SW480 (cell line): ENCODE measurements around the gene RASSF5.

Experiments used
- DNase-seq: peaks from one replicate; pipeline ENCODE4 v3.0.0-alpha.2; 2016; ENCODE audit warnings: low spot score

RASSF5 gene

DNA sequence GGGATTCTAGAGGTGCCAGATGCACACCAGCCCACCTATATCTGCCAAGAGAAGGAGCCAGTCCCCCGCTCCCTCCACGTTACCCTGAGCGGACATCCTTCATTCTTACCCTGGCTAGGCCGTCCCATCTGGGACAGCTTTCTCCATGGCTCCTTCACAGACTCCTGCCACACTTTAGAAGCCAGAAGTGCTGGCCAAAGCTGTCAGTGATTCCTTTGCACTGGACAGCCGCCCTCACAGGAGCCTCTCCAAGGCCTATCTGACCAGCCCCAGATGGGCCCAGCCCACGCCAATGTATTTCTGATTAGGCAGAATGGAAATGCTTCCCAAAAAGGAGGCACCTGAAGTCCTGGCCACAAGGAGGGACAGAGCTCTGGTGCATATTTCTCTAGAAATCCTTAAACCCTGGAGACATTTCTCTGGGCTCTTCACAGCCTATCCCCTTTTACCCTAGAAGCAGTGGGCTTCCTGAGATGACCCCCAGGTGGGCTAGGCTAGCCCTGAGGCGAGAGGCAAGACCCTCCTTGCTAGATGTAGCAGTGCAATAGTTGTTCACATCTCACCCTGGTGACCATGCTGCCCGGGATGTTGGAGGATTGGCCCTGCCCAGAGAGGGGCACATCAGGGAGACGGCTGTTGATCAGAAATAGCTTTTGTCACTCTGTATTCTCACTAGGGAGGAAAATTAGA lies 44.1 kb downstream of the RASSF5 start:
- DNase-seq, result no peak

DNA sequence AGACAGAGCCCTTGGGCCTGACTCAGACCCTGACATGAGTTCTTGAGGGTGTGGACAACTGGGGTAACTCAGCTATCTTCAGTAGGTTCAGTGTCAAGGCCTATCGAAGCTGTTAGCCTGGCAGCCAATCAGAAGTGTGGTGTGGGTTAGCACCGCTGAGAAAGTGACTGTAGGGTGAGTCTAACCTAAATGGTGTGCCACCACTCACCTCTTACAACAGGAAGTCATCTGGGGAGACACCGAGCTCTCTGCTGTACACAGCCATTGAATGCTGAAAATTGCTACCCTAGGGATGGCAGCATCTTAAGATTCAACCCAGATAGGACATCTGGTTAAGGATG lies 44.6 kb downstream of the RASSF5 start:
- DNase-seq, result no peak

DNA sequence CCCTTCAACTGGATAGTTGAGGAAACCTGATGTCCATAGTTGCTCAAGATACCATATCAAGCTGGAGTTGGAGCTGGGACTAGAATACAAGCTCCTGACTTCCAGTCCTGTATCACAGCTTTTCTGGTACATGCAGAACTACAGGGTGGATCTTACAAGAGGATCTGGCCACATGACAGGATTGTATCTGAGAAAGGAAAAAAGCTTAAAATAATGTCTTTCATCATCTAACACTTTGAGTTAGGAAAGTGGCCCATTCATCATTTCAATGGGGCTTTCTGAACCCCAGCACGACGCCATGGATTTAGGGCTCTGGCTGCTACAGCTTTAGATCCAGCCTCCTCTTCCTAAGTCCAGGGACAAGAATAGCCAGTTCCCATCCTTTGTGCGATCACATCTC lies 46.9 kb downstream of the RASSF5 start:
- DNase-seq, result no peak

DNA sequence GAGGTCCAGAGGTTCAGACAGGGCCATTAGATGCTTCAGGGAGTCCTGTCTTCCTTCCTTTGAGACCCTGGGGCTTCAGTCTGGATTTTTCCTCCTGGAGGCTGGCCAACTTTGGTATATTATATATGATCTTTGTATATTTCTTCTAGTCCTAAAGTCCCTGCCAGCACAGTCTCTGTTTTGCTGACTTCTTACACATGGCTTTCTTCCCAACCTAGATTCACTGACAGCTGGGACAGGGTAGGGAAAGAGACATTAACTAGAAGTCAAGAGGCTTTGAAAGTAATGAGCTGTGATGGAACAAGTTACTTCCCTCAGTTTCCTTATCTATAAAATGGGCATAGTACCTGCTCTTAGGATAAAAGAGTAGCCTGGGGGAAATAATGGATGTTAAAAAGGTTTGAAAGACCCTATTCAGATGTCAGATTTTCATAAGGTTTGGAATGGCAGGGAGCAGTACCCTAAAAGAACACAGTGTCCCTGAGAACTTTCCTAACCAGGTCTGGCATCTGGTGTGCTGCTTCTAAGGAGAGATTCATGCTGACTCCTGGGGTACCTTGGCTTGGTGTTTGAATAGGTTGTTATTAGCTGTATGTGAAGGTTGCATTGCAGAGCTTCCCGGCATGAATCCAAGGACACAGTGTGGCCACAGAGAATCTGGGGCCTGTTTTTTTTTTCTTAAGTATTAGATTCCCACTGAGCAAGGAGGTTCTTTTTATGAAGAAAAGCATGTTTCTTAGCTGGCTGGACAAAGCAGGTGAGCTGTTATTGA lies 47.6 kb downstream of the RASSF5 start:
- no peak for DNase-seq

DNA sequence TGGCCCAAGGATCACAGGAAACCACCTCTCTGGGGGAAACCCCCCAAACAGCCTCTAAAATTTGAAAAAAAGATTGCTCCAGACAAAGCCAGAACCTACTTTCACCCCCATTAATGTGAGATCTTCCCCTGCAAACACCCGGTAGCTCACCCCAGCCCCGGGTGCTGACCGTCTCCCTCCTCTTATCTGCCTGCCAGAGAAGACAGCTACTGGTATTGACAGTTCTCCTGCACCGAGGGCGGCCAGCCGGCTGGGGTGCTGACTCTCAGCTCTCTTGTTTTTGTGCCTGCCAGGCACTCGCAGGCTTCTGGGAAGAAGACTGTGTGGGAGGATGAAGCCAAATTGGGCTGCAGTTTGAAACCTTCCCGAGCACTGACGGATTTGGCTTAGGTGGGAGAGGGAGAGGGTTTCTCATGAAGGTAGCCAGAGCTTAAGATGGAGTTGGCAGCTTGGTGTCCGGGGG lies 48.2 kb downstream of the RASSF5 start:
- DNase-seq, result no peak

DNA sequence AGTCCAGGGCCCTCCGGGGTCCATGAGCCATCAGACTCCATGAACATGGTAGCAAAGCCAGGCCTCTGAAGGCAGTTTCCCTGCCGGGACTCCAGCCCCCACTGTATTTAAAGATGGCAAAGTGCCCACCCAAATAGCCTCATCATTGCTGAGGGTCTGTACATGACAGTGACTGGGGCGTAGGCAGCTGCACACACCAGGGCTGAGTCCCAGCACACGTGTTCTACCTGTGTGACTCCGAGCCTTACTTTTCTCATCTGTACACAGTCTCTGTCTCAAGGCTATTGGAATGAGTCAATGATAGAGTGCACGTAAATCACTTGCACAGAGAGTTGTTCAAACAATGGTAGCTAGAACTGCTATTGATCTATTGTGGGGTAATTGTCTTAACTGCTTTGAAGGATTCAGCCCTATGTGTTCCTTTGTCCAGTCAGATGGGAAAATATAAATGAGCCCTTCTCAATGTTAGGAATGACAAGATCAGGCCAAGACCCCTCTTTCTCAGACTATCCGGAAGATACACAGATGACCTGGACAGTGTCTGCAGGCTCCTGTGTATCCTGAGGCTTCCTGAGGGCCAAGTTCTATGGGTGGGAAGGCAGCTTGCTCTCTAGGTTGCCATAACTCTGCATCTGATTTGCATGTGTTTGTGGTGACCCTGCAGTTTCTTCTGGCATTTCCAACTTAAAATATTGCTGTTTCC lies 48.9 kb downstream of the RASSF5 start:
- no peak for DNase-seq

DNA sequence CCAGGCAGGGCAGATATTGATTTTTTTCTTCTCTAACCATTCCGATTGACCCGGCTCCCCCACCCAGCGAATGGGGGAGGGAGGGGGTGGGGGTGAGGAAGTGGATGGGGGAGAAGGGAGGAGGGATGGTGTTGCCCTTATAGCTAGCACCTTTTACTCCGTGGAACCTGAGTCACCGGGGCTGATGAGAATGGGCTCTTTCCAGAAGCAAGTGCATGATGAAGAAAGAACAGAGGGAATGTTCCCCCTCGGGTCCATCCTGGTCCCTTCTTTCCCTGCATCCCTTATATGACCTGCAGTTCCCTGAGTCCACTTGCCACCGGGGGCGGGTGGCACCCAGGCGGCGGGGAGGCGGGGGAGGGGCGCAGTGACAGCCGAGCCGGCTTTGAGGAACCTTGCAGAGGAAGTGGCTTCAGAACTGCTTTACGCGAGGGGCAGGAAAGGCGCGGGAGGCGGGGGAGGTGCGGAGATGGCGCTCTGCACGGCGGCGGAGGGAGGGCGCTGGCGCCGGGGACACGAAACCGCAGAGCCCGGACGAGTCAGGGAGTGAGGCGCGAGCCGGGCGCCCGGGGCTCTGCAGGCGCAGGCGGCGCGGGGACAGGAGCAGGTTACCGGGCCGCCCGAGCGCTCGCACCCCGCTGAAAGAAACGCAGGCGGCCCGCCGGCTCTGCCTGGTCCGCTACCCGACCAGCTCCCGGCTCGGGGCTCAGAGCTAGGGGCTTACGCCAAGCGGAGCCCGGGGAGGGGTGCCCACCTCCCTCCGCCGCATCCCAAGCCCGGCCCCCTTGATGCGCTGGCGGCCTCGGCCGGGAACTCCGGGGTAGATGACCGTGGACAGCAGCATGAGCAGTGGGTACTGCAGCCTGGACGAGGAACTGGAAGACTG lies 49.7 kb downstream of the RASSF5 start:
- peak; percentile 57 for DNase-seq

DNA sequence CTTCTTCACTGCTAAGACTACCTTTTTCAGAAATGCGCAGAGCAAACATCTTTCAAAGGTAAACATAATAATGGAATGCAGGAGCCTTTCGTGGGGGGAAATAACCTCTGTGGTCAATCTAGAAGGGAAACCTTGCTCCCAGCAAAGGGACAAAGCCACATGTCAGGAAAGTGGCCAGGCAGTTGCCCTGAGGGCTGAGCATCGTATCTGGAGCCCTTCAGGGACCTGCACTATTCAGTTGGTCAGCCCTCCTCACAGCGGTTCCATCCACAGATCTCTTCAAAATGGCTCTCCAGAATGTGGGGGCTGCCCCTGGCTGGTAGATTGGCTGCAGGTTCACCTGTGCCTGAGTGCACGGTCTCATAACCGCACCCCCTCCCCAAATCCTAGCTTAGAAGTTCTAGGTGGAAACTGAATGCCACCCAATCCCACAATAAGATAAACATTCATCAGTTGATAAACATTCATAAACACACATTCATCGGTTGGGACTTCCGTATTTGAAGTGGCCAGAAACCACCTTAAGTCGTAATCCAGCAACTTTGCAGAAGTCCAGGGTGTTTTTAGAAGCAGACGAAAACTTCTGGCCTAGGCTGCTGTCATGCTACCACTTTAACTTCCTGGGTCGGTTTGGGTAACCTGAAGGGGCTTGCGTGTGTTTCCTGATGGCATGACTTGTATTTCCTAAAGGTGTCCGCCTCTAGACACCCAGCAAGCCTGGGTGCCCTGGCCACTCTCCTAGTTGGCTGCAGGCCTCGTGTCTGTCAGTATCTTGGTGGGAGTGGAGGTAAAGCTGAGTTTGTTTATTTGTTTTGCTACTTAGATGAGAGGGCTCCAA lies 50.5 kb downstream of the RASSF5 start:
- DNase-seq, result no peak

DNA sequence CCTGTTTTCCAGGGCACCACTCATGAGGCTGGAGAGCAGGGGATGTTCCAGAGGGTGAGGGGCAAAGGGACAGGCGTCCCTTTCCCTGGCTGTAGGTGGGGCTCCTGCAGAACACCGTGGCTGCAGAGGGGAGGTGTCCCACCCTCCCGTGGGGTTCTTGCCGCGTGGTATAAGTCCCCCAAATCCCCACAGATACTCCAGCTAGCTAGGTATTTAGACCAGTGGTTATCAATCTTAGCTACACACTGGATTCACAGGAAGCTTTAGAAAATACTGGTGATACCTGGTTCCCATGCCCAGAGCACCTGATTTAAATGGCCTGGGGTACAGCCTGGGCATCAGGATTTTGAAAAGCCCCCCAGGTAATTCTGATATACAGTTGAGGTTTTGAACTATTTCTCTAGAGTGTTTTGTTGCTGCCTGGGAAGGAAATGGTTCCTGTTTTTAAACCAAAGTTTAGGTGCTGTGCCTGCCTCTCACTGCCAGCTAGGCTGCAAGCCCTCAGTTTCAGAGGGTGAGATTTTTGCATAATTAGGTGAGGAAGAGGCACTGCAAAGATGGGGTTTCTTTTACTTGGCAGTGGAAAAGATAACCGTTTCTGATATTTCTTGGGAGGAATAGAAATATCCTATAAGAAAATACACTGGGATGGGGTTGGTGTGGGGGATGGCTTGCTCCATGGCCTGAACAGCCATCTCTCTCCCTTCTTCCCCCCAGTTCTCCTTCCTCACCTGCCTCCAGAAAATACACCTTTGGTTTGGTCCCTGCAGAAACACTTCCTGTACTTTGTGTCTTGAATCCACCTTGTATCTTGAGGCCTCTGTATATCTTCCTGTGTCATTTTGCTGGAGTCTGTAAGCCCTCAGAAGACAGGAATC lies 51.7 kb downstream of the RASSF5 start:
- no peak for DNase-seq

DNA sequence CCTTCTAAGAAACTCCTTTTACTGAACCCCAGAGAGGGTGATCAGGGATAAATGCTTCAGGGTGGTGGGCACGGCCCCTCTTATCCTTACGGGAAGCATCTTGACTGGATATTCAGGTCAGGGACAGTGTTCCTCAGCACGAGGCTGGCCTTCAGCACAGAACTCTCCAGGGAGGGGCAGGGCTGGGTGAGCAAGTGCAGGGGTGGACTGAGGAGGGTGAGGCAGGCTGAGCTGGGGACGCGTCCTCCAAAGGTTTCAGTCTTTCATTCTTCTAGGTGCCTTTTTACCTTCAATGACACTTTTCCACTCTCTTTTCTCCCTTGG lies 52.3 kb downstream of the RASSF5 start:
- no peak for DNase-seq

DNA sequence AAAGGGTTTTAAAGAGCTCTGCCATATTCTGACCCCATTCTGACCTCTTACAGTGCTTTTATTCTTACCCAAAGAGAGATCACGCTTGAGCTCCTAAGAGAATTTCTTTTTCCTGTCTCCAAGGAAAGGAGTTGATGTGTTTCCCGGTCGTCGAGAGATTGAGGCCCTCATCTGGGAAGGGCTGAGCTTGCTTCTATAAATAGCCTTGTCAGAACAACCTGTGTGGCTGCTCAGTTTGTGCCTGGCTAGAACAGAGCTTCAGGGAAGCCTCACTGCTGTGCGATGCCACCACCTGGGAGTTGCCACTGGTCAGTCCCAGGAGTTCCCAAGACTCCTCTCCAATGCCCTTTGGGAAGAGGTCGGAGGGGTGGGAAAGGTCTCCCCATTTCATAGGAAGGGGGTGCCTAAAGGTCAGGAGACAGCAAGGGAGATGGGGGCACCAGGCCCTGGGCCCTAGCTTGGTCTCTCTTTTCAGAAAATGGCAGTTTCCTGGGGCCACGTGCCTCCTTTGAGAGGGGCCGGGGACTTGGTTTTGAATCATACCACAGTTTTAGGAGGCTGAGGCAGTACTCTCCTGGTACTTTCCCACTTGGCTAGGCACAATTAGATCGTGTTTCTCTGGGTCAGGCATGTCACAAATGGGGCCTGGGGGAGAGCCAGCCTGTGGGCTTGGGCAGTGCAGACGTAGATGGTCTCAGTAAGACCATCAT lies 52.8 kb downstream of the RASSF5 start:
- DNase-seq, result no peak

DNA sequence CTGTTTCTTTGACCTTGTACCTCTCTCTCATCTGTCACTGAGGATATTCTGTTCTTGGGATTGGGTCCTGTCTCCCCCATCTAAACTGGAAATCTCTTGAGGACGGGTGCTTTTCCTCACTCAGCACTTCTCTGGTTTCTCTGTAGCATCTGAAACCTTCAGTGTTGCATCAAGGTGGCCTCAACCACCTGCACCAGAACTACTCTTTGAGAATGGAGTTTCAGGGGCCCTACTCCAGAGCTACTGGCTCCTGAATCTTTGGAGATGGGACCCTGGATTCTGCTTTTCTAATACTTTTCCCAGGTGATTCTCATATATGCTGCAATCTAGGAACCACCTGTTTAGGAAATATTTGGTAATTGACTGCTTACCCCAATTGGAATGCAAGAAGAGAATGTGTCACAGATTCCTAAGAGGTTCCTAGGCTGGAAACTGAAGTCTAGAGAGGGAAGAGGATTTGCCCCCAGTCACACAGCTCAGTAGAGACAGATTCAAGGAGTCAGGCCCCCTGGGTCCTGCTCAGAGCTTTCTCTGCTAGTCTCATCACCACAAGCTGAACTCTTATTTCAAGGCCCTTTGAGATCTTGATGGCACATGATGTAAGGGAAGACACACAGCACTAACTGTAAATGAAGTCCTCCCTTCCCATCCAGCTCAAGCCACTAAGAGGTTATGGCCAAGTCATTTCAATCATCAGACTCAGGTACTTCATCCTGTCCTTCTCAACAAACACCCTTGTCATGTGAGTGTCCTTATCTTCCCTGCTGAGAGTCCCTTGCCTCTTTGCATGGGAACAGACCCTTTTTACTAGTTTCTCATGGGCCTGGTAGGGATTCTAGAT lies 56.3 kb downstream of the RASSF5 start:
- DNase-seq, result no peak

DNA sequence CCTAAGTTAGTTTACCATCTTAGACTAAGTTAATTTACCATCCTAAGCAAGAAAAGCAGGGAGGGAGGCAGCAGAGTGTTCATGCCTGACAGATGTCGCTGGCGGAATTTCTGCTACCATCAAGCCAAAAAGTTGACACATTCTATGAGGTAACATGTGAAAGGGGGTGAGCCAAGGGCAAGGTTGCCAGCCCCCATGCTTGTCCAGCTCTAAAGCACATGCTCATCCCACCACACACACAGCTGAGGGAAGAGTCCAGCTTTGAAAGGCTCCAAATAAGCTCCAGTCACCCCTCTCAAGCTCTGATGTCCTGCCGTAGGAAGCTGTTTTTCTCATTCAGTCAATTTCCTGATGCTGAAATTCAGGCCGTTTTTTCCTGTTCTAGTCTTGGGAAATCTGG lies 58.7 kb downstream of the RASSF5 start:
- no peak for DNase-seq

DNA sequence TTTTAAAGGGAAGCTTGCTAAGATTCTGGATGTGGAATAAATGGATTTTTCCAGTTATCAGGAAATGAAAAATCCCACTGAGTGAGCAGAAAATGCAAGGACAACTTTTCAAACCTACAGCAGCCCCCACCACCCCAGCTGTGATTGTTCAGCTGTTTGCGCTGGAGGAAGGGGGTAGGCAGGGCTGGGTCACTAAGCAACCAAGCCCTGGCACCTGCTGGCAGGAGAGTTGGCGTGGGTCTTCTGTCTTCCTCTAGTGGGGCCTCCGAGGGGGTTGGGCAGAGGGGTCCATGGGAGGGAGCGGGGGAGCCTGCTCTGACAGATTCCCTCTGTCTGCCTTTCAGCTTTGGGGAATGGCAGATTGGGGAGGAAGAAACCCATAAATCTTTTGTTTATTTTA lies 59.7 kb downstream of the RASSF5 start:
- no peak for DNase-seq

DNA sequence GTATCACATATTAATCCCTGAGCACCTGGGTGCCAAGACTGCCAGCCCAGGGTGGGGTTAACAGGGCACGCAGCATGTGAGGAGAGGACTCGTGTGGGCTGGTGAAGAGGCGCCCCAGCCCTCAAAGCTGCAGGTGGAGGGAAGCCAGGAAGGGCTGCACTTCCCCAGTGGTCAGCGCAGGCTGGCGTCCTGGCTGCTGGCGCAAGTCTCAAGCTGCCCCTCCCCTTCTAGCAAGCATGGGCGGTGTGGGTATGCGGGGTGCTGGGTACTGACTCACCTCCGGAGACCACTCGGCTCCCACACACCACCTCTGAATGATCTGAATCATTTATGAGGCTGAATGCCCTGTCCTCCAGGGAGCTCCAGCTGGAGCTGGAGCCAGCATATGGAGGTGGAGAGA lies 60.9 kb downstream of the RASSF5 start:
- DNase-seq, result no peak

DNA sequence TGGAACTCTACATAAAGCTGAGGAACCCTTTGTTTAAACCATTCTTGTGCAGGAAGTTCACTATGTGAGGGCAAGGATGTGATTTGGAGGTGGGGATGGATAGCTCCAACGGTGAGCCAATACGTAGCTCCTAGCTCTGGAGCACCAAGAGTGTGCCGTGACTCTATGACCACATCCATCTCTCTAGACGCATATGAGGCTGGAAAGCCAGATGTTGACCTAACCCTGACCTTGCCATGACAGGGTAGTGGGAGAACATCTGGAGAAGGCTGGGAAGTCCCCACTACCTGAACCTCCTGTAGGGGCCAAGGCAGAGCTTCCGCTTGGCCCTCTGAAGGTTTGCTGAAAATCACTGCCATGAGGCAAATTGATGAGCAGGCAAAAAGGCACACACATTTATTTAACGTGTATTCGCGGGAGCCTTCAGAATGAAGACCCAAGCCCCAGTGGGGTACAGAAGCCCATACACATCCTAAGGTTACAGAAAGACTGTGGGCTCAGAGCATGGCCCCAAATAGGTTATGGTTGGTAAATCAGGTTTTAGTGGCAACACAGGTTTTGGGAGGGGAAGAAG lies 61.5 kb downstream of the RASSF5 start:
- DNase-seq, result no peak

DNA sequence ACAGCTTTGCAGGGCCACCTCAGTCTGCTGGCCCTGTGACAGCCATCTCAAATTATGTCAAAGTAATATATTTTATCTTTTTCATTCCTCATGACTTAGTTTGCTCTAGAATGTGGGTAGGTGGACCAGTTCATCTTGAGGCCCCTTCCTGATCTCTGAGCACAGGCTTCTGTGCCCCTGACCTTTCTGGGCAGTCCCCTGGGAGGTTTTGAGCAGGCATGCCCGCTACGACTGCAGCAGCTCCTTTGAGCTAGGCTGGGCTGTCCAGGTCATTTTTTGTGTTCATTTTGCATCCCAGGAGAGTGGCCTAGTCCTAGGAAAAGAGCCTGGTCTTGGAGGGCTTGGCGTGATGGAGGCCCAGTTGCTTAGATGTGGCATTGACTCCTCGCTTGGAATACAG lies 62.2 kb downstream of the RASSF5 start:
- DNase-seq, result no peak

DNA sequence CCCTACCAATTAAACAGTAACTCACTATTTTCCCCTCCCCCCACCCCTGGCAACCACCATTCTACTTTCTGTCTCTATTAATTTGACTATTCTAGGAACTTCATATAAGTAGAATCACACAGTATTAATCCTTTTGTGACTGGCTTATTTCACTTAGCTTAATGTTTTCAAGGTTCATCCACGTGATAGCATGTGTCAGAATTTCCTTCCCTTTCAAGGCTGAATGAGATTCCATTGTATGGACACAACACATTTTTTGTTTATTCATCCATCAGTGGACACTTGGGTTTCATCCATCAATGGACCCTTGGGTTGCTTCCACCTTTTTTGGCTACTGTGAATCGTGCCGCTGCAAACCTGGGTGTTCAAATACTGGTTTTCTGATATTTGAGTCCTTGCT lies 63.2 kb downstream of the RASSF5 start:
- DNase-seq, result no peak

DNA sequence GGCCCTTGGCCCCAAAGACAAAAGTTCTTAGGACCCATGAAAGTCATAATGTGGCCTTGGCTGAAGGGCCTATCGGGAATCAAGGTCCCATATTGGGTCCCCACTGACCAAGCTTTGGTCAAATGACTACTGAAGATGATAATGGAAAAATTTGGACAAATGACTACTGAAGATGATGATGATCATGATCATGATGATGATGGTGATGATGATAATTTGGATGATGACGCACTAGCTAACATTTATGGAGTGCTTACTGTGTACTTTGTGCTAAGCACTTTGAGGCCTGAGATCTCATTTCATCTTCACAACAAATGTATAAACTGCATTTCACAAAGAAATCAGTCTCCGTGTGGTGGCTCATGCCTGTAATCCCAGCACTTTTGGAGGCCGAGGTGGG lies 65.5 kb downstream of the RASSF5 start:
- DNase-seq, result no peak
